DOHH2 (cell line): ENCODE data around the gene SLC33A1.
"Not testable (repeated sequence)": the region's sequence is repeated elsewhere in the genome, so short reads cannot be mapped to it uniquely, and the experiment has no call there.

Experiments
- H3F3A ChIP-seq: fragments of 200-600 bp; sonication (generic), shearing (Covaris generic); 2 replicates; pipeline ENCODE4 v1.6.0; 2016; ENCODE audit warnings: antibody characterized with exemption, mild to moderate bottlenecking; ENCODE audit not compliant: control insufficient read depth, insufficient read depth
- H3K27ac ChIP-seq: fragments of 200-600 bp; sonication (generic); 2 replicates; pipeline ENCODE4 v1.5.1; 2014; ENCODE audit warnings: low read depth, mild to moderate bottlenecking, low read length, moderate library complexity
- H3K27me3 ChIP-seq: fragments of 200-600 bp; sonication (generic); 2 replicates; pipeline ENCODE4 v1.6.1; 2014; ENCODE audit warnings: mild to moderate bottlenecking, low read length, mixed read lengths; ENCODE audit not compliant: control insufficient read depth
- H3K36me3 ChIP-seq: fragments of 200-600 bp; sonication (generic); 2 replicates; pipeline ENCODE4 v1.6.1; 2014; ENCODE audit warnings: mild to moderate bottlenecking, low read length, moderate library complexity, mixed read lengths; ENCODE audit not compliant: control insufficient read depth
- H3K4me1 ChIP-seq: fragments of 200-600 bp; sonication (generic); 2 replicates; pipeline ENCODE4 v1.6.1; 2014; ENCODE audit warnings: mild to moderate bottlenecking, low read length, mixed read lengths; ENCODE audit not compliant: control insufficient read depth
- H3K4me2 ChIP-seq: fragments of 200-600 bp; sonication (generic); 2 replicates; pipeline ENCODE4 v1.6.0; 2014; ENCODE audit warnings: mild to moderate bottlenecking, low read length, moderate library complexity
- H3K4me3 ChIP-seq: fragments of 200-600 bp; sonication (generic); 2 replicates; pipeline ENCODE4 v1.5.1; 2014; ENCODE audit warnings: mild to moderate bottlenecking, low read length, mixed read lengths
- H3K79me2 ChIP-seq: fragments of 200-600 bp; sonication (generic); 2 replicates; pipeline ENCODE4 v1.6.1; 2014; ENCODE audit warnings: mild to moderate bottlenecking, low read length, mixed read lengths; ENCODE audit not compliant: control insufficient read depth
- H3K9me2 ChIP-seq: fragments of 200-600 bp; sonication (generic); replicated peaks from 2 replicates; pipeline ENCODE4 v1.6.1; 2014; ENCODE audit warnings: mild to moderate bottlenecking, low read length, mixed read lengths; ENCODE audit not compliant: control insufficient read depth
- H3K9me3 ChIP-seq: fragments of 200-600 bp; sonication (generic); 2 replicates; pipeline ENCODE4 v1.6.1; 2014; ENCODE audit warnings: antibody characterized with exemption, low read length, mixed read lengths; ENCODE audit not compliant: control insufficient read depth, insufficient read depth
- H4K20me1 ChIP-seq: fragments of 200-600 bp; sonication (generic); 2 replicates; pipeline ENCODE4 v1.6.0; 2014; ENCODE audit warnings: low read depth, mild to moderate bottlenecking, antibody characterized with exemption, low read length, moderate library complexity; ENCODE audit not compliant: control insufficient read depth, insufficient read depth
- CTCF ChIP-seq: fragments of 200-600 bp; sonication (generic); IDR thresholded peaks from one replicate; pipeline ENCODE4 v1.5.1; 2014; ENCODE audit warnings: antibody characterized with exemption, mild to moderate bottlenecking, low read depth, low read length; ENCODE audit not compliant: poor library complexity, severe bottlenecking
- EZH2phosphoT487 ChIP-seq: fragments of 200-600 bp; sonication (generic); IDR thresholded peaks from 2 replicates; pipeline ENCODE4 v1.6.1; 2017; ENCODE audit warnings: borderline replicate concordance, mild to moderate bottlenecking, antibody characterized with exemption, low read length, moderate library complexity, mixed read lengths

The SLC33A1 gene

GRCh38 chr3:155861476-155862183 is 7.4 kb upstream of the SLC33A1 start:
- no peaks in the 10 kb centered on the region for H3K9me2 ChIP-seq
- no peak overlapping the region for H3K4me3 ChIP-seq
- no peaks in the 10 kb centered on the region for H3K27me3 ChIP-seq
- no peaks in the 10 kb centered on the region for H3K9me3 ChIP-seq
- H3K27ac ChIP-seq = no peak overlapping the region
- H3K36me3 ChIP-seq = no peaks in the 10 kb centered on the region
- no peaks in the 10 kb centered on the region for H3K4me1 ChIP-seq
- no peaks in the 10 kb centered on the region for H3K79me2 ChIP-seq
- H4K20me1 ChIP-seq = no peaks in the 10 kb centered on the region
- peaks cover under 1% of the 10 kb centered on the region; the same call in 1 of the 2 replicates for H3F3A ChIP-seq
- no peak overlapping the region for H3K4me2 ChIP-seq
- TF ChIP-seq CTCF = no peak

GRCh38 chr3:155860424-155860823 is 6.2 kb upstream of the SLC33A1 start:
- H3K27me3 ChIP-seq, H3K4me3 ChIP-seq, H3K79me2 ChIP-seq, H3K27ac ChIP-seq, H3K4me1 ChIP-seq, H3K9me2 ChIP-seq, H3K9me3 ChIP-seq, H3K4me2 ChIP-seq, H3F3A ChIP-seq, H3K36me3 ChIP-seq, H4K20me1 ChIP-seq: not testable (repeated sequence)

GRCh38 chr3:155859859-155860258 is 5.6 kb upstream of the SLC33A1 start:
- Histone ChIP-seq H4K20me1 (no peaks in the 10 kb centered on the region), H3K27me3 (no peaks in the 10 kb centered on the region), H3K4me2 (0 out of 2 replicates have a peak overlapping the region, but pooled peaks have one; percentile 12), H3K27ac (no peak overlapping the region), H3K4me3 (no peak overlapping the region), H3K9me2 (no peaks in the 10 kb centered on the region), H3K36me3 (no peaks in the 10 kb centered on the region), H3K79me2 (peaks cover 2% of the 10 kb centered on the region), H3F3A (peaks cover 5% of the 10 kb centered on the region; the same call in 1 of the 2 replicates), H3K9me3 (no peaks in the 10 kb centered on the region), H3K4me1 (peaks cover 5% of the 10 kb centered on the region)
- TF ChIP-seq CTCF (peak; percentile 46), EZH2phosphoT487 (no peak)

- peaks cover 29% of the 10 kb centered on the region for H3K4me1 ChIP-seq
- peak overlapping the region; percentile 53 for H3K27ac ChIP-seq
- peak overlapping the region; percentile 97 for H3K4me3 ChIP-seq
- H3K79me2 ChIP-seq = peaks cover 59% of the 10 kb centered on the region
- peaks cover 5% of the 10 kb centered on the region; the same call in 1 of the 2 replicates for H3F3A ChIP-seq
- TF ChIP-seq EZH2phosphoT487 (no peak), CTCF (no peak)
- peak overlapping the region; percentile 83 for H3K4me2 ChIP-seq
- H3K27me3 ChIP-seq = no peaks in the 10 kb centered on the region
- no peaks in the 10 kb centered on the region for H3K9me3 ChIP-seq
- peaks cover 15% of the 10 kb centered on the region; the same call in 1 of the 2 replicates for H4K20me1 ChIP-seq
- H3K36me3 ChIP-seq = peaks cover 24% of the 10 kb centered on the region
- no peaks in the 10 kb centered on the region for H3K9me2 ChIP-seq
Observed at GRCh38 chr3:155853214-155854140, 750 bp downstream of the SLC33A1 start.
